ENCODE results near the gene ZAP70. TPM values are rescaled to one million over a fixed set of nuclear protein-coding genes. Genes with fewer than 3 reads are reported as not detected.

The ZAP70 gene
- total RNA-seq, 1 experiment from 2014 or later = 0.61 TPM

- ATAC-seq (peak; percentile 97), DNase-seq (ENCODE audit: low spot score) (peak; percentile 77)
- POLR2A ChIA-PET = interaction anchor here (0.6 to 0.9 kb wide), 4 partner anchors 15 to 1090 kb away, joined by 3 to 4 read pairs (median 4); partner anchors contain the start of gene ACTR1B
- TF ChIP-seq ZNF416 (CRISPR knock-in tag; IDR thresholded peaks at IDR 0.05) (no peak), ZNF425 (CRISPR knock-in tag; conservative IDR thresholded peaks at IDR 0.05) (no peak), GABPB1 (CRISPR knock-in tag; IDR thresholded peaks at IDR 0.05) (no peak), USF1 (CRISPR knock-in tag; IDR thresholded peaks at IDR 0.05) (no peak), CTCF (IDR thresholded peaks at IDR 0.05) (no peak), ZNF121 (CRISPR knock-in tag; IDR thresholded peaks at IDR 0.05) (no peak), MLX (CRISPR knock-in tag; IDR thresholded peaks at IDR 0.05) (no peak), RELA (CRISPR knock-in tag; IDR thresholded peaks at IDR 0.05; ENCODE audit: borderline replicate concordance) (no peak), SP1 (CRISPR knock-in tag; conservative IDR thresholded peaks at IDR 0.05) (no peak)
- H3K36me3 Mint-ChIP-seq = no peaks in the 10 kb centered on the region
- no peak overlapping the region for H3K4me3 Mint-ChIP-seq
- H3K4me1 Mint-ChIP-seq = peaks cover 29% of the 10 kb centered on the region
- no peaks in the 10 kb centered on the region for H3K27me3 Mint-ChIP-seq (ENCODE audit: low read depth)
- H3K9me3 Mint-ChIP-seq = no peaks in the 10 kb centered on the region
- CTCF ChIA-PET = interaction anchor here (0.6 to 2.5 kb wide), 11 partner anchors 9 to 1866 kb away, joined by 3 to 23 read pairs (median 6); partner anchors contain the start of genes ACTR1B and ZAP70
- peak overlapping the region; percentile 84 for H3K27ac Mint-ChIP-seq
Observed at GRCh38 chr2:97691166-97691565, 22.2 kb upstream of the ZAP70 start.

DNA sequence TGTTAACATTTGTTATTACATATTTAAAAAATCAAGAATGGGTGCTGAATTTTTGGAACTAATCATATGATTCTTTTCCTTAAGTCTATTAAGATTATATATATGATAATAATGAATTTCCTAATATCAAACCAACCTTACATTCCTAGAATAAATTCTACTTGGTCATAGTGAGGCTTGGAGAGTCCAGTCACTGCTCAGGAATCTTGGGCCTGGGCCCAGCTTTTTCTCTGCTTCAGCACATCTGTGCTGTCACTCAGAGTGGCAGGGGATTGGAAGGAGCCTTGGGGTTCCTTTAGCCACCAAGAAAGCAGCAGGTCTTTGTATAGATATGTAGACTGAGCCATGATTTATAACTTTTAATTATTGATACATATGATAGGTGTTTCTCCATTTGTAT is 19.9 kb upstream of the ZAP70 start:
- TF ChIP-seq FOXJ3 (CRISPR knock-in tag; IDR thresholded peaks at IDR 0.05; ENCODE audit: borderline replicate concordance) (no peak), RELA (CRISPR knock-in tag; IDR thresholded peaks at IDR 0.05; ENCODE audit: borderline replicate concordance) (no peak), ZNF416 (CRISPR knock-in tag; IDR thresholded peaks at IDR 0.05) (no peak), ZBTB43 (CRISPR knock-in tag; IDR thresholded peaks at IDR 0.05) (no peak), E2F4 (CRISPR knock-in tag; IDR thresholded peaks at IDR 0.05; ENCODE audit: borderline replicate concordance, low read depth) (no peak), MYBL2 (CRISPR knock-in tag; IDR thresholded peaks at IDR 0.05) (no peak), NR2C2 (CRISPR knock-in tag; IDR thresholded peaks at IDR 0.05) (no peak), ZBTB21 (CRISPR knock-in tag; IDR thresholded peaks at IDR 0.05; ENCODE audit: borderline replicate concordance) (no peak), NFATC4 (CRISPR knock-in tag; IDR thresholded peaks at IDR 0.05) (no peak), TEAD4 (CRISPR knock-in tag; IDR thresholded peaks at IDR 0.05) (no peak)
- TF ChIP-seq, protein P1, sequence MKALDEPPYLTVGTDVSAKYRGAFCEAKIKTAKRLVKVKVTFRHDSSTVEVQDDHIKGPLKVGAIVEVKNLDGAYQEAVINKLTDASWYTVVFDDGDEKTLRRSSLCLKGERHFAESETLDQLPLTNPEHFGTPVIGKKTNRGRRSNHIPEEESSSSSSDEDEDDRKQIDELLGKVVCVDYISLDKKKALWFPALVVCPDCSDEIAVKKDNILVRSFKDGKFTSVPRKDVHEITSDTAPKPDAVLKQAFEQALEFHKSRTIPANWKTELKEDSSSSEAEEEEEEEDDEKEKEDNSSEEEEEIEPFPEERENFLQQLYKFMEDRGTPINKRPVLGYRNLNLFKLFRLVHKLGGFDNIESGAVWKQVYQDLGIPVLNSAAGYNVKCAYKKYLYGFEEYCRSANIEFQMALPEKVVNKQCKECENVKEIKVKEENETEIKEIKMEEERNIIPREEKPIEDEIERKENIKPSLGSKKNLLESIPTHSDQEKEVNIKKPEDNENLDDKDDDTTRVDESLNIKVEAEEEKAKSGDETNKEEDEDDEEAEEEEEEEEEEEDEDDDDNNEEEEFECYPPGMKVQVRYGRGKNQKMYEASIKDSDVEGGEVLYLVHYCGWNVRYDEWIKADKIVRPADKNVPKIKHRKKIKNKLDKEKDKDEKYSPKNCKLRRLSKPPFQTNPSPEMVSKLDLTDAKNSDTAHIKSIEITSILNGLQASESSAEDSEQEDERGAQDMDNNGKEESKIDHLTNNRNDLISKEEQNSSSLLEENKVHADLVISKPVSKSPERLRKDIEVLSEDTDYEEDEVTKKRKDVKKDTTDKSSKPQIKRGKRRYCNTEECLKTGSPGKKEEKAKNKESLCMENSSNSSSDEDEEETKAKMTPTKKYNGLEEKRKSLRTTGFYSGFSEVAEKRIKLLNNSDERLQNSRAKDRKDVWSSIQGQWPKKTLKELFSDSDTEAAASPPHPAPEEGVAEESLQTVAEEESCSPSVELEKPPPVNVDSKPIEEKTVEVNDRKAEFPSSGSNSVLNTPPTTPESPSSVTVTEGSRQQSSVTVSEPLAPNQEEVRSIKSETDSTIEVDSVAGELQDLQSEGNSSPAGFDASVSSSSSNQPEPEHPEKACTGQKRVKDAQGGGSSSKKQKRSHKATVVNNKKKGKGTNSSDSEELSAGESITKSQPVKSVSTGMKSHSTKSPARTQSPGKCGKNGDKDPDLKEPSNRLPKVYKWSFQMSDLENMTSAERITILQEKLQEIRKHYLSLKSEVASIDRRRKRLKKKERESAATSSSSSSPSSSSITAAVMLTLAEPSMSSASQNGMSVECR (CRISPR knock-in tag; IDR thresholded peaks at IDR 0.05; ENCODE audit: borderline replicate concordance) = no peak
- Mint-ChIP-seq H3K9me3 (no peaks in the 10 kb centered on the region), H3K4me1 (peaks cover 33% of the 10 kb centered on the region), H3K36me3 (no peaks in the 10 kb centered on the region), H3K4me3 (no peak overlapping the region), H3K27me3 (ENCODE audit: low read depth) (no peaks in the 10 kb centered on the region), H3K27ac (no peak overlapping the region)
- DNase-seq (ENCODE audit: low spot score) (no peak), ATAC-seq (no peak)
- POLR2A ChIA-PET = no interaction called here
- CTCF ChIA-PET = no interaction called here

Measured in WTC11 (cell line).